ENCODE data around the gene APBB2. TPM values are rescaled to one million over a fixed set of nuclear protein-coding genes. Genes with fewer than 3 reads are reported as not detected.

Gene APBB2
- total and polyA plus RNA-seq, 2 of the 4 experiments (the other 2 are of a cell fraction), result 47.9 to 75.5 TPM

GRCh38 chr4:40957281-40957680 lies 257.1 kb downstream of the APBB2 start:
- Histone ChIP-seq H4K8ac (ENCODE audit: low read depth in 2 of 2, low read length in 2 of 2) (no peak overlapping the region), H3K9me3 (ENCODE audit: control insufficient read depth, insufficient read depth, low read length) (no peaks in the 10 kb centered on the region), H2AK5ac (ENCODE audit: low read depth, low read length) (no peak overlapping the region), H2BK120ac (ENCODE audit: low read depth, low read length) (no peak overlapping the region), H4K20me1 (ENCODE audit: insufficient read depth, low read length) (no peaks in the 10 kb centered on the region), H4K91ac (ENCODE audit: insufficient read depth, low read depth, low read length) (no peak overlapping the region), H3K14ac (replicated peaks; ENCODE audit: low read depth, low read length) (no peak overlapping the region), H3K18ac (ENCODE audit: low read depth, low read length) (no peak overlapping the region), H3K4me3 (ENCODE audit: insufficient read depth, low read depth, low read length) (no peak overlapping the region), H2AFZ (replicated peaks; ENCODE audit: low read length, poor library complexity) (no peak overlapping the region), H3K79me1 (ENCODE audit: low read depth in 1 of 2, low read length in 2 of 2) (peaks cover 5 to 11% of the 10 kb centered on the region in 2 experiments; a peak in 2 of 4 replicates), H3K4me2 (ENCODE audit: low read depth, low read length) (no peak overlapping the region), H3K9me1 (ENCODE audit: insufficient read depth, low read length) (no peaks in the 10 kb centered on the region), H3K36me3 (ENCODE audit: control insufficient read depth, insufficient read depth, low read length) (no peaks in the 10 kb centered on the region), H3K4me1 (ENCODE audit: control insufficient read depth, insufficient read depth, low read length) (peaks cover 4% of the 10 kb centered on the region), H2BK20ac (ENCODE audit: low read depth, low read length) (no peak overlapping the region), H3K27me3 (ENCODE audit: control insufficient read depth, insufficient read depth, low read length) (no peaks in the 10 kb centered on the region), H3K23ac (ENCODE audit: low read depth, low read length) (no peak overlapping the region), H2AK9ac (replicated peaks; ENCODE audit: low read depth, low read length, poor library complexity) (no peak overlapping the region), H2BK5ac (ENCODE audit: low read depth, low read length, poor library complexity, severe bottlenecking) (no peak overlapping the region), H3K4ac (ENCODE audit: low read depth, low read length) (no peak overlapping the region), H3K9ac (ENCODE audit: low read depth, low read length) (no peak overlapping the region), H4K5ac (ENCODE audit: low read depth, low read length) (no peak overlapping the region), H3K56ac (ENCODE audit: extremely low read depth, insufficient read depth, low read length) (no peak overlapping the region), H3K27ac (ENCODE audit: insufficient read depth, low read length) (no peak overlapping the region), H2BK15ac (ENCODE audit: low read depth, low read length) (no peak overlapping the region)
- no TSS peak for BruUV-seq (replicated peaks)
- ATAC-seq (ENCODE audit: low read depth) (no peak), DNase-seq (no peak)
- WGBS, 2 experiments (ENCODE audit: extremely low coverage in 2 of 2, insufficient read length in 1 of 2), result 83% methylated on average over 1 of the region's 6 CpGs; no CpG with 5 or more reads in 1 of the 2 experiments
- intact Hi-C loops (cut with micrococcal nuclease), result no loop called here
- POLR2A ChIA-PET (ENCODE audit: unreplicated experiment), result no interaction called here
- TF ChIP-seq POLR2A (IDR thresholded peaks at IDR 0.05; ENCODE audit: low read depth, low read length) (no peak), NFE2L2 (IDR thresholded peaks at IDR 0.05; ENCODE audit: low read depth, low read length) (no peak), CTCF (conservative IDR thresholded peaks at IDR 0.05; ENCODE audit: low read depth, low read length) (no peak), SMC3 (IDR thresholded peaks at IDR 0.05; ENCODE audit: low read depth, low read length) (no peak), RFX5 (IDR thresholded peaks at IDR 0.05; ENCODE audit: low read depth, low read length) (no peak), CEBPB (IDR thresholded peaks at IDR 0.05; ENCODE audit: low read depth, low read length) (no peak), FOS (IDR thresholded peaks at IDR 0.05; ENCODE audit: low read depth, low read length) (no peak), RAD21 (IDR thresholded peaks at IDR 0.05; ENCODE audit: low read length) (no peak), CHD1 (IDR thresholded peaks at IDR 0.05; ENCODE audit: low read depth, low read length) (no peak), USF2 (IDR thresholded peaks at IDR 0.05; ENCODE audit: low read depth, low read length) (no peak), RCOR1 (IDR thresholded peaks at IDR 0.05; ENCODE audit: insufficient replicate concordance, low read length) (no peak), BHLHE40 (IDR thresholded peaks at IDR 0.05; ENCODE audit: low read depth, low read length) (no peak), ELK1 (IDR thresholded peaks at IDR 0.05; ENCODE audit: borderline replicate concordance, low read depth, low read length) (no peak), MXI1 (IDR thresholded peaks at IDR 0.05; ENCODE audit: borderline replicate concordance, low read depth, low read length) (no peak)
- CTCF ChIA-PET, result interaction anchor here (0.6 kb wide), 1 partner anchor 212 kb away, joined by 7 read pairs; no protein-coding TSS in a partner anchor
- in situ Hi-C loops (cut with MboI; ENCODE audit: low sequenced_read_pairs), result no loop called here
- dilution Hi-C loops (cut with HindIII; ENCODE audit: low sequenced_read_pairs, unreplicated experiment), result no loop called here

Data from IMR-90 (cell line).